ENCODE results near the gene ASPM. TPM values are rescaled to one million over a fixed set of nuclear protein-coding genes. Genes with fewer than 3 reads are reported as not detected.
A peak's percentile ranks its signal among the peaks of the same experiment; 100 is the strongest.

Gene ASPM
- total RNA-seq, 2 donors from 2014 or later: 0.62 to 0.91 TPM

- Mint-ChIP-seq H3K27ac (no peak overlapping the region), H3K4me3 (no peak overlapping the region), H3K27me3 (no peaks in the 10 kb centered on the region), H3K4me1 (peaks cover 8% of the 10 kb centered on the region), H3K36me3 (ENCODE audit: low read depth) (peaks cover 4% of the 10 kb centered on the region)
- H3K9me3 ChIP-seq (ENCODE audit: control insufficient read depth, low read length, poor library complexity, severe bottlenecking): no peaks in the 10 kb centered on the region
- DNase-seq (no peak), ATAC-seq (no peak)
Measured at GRCh38 chr1:197159461-197159860, 13.0 kb upstream of the ASPM start.

DNA sequence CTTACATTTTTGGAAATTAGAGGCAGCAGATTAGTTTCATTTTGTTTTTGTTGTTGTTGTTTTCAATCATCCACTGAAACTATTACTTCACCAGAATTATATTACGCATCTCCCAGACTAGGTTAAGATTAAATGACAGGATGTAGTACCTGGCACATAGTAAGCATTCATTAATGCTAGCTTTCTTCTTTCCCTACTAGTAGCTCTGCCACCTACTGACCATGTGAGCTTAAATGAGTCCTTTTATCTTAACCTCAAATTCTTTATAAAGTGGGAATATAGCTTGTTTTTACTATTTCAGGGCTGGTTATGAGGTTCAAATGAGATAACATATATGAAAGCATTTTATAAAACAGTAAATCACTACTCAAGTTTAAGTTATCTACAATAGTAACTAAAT is 10.2 kb upstream of the ASPM start:
- H3K9me3 ChIP-seq (ENCODE audit: control insufficient read depth, low read length, poor library complexity, severe bottlenecking): no peaks in the 10 kb centered on the region
- H3K27ac Mint-ChIP-seq: no peak overlapping the region
- no peak for DNase-seq
- peaks cover 2% of the 10 kb centered on the region for H3K36me3 Mint-ChIP-seq (ENCODE audit: low read depth)
- no peak overlapping the region for H3K4me3 Mint-ChIP-seq
- no peak for ATAC-seq
- no peaks in the 10 kb centered on the region for H3K27me3 Mint-ChIP-seq
- peaks cover 3% of the 10 kb centered on the region for H3K4me1 Mint-ChIP-seq

- ATAC-seq (no peak), DNase-seq (no peak)
- Mint-ChIP-seq H3K36me3 (ENCODE audit: low read depth) (no peaks in the 10 kb centered on the region), H3K4me3 (no peak overlapping the region), H3K27ac (no peak overlapping the region), H3K4me1 (peaks cover 3% of the 10 kb centered on the region), H3K27me3 (no peaks in the 10 kb centered on the region)
- no peaks in the 10 kb centered on the region for H3K9me3 ChIP-seq (ENCODE audit: control insufficient read depth, low read length, poor library complexity, severe bottlenecking)
Measured at GRCh38 chr1:197152662-197153061, 6.2 kb upstream of the ASPM start.

- no peak for ATAC-seq
- DNase-seq: no peak
- H3K4me1 Mint-ChIP-seq: peaks cover 7% of the 10 kb centered on the region
- no peaks in the 10 kb centered on the region for H3K9me3 ChIP-seq (ENCODE audit: control insufficient read depth, low read length, poor library complexity, severe bottlenecking)
- no peak overlapping the region for H3K4me3 Mint-ChIP-seq
- H3K27me3 Mint-ChIP-seq: no peaks in the 10 kb centered on the region
- no peak overlapping the region for H3K27ac Mint-ChIP-seq
- peaks cover 4% of the 10 kb centered on the region for H3K36me3 Mint-ChIP-seq (ENCODE audit: low read depth)
Measured at GRCh38 chr1:197151185-197151584, 4.7 kb upstream of the ASPM start.

DNA sequence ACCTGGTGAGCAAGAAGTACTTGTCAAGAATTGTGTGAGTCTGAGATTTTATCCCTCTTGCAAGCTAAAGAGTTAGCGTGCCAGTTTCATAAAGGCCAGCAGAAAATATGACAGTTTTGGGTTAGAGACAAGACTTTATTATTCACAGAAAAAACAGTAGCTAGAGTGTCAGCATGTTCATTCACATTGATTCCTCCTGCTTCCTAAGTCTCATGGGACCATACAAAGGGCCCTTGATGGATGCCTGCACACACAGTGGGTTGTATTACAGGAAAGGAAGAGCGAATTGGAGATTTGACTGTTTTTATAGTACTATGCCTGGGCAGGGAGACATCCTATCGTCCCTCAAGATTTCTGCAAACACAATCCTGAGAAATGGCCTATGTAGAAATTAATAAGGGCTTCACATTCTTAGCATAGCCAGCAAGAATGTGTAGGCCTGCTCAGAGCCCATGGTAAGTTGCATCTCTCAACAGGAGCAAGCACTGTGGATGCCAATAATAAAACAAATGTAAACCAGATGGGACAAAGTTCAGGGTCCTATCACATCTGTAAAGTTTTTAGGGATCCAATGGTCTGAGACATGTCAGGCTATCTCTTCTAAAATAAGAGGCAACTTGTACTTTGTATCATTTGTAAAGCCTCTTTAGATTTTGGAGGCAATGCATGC is 4.0 kb upstream of the ASPM start:
- peaks cover 4% of the 10 kb centered on the region for H3K36me3 Mint-ChIP-seq (ENCODE audit: low read depth)
- H3K4me3 Mint-ChIP-seq: no peak overlapping the region
- H3K27ac Mint-ChIP-seq: no peak overlapping the region
- ATAC-seq (no peak), DNase-seq (no peak)
- H3K4me1 Mint-ChIP-seq: peaks cover 7% of the 10 kb centered on the region
- no peaks in the 10 kb centered on the region for H3K27me3 Mint-ChIP-seq
- H3K9me3 ChIP-seq (ENCODE audit: control insufficient read depth, low read length, poor library complexity, severe bottlenecking): no peaks in the 10 kb centered on the region

DNA sequence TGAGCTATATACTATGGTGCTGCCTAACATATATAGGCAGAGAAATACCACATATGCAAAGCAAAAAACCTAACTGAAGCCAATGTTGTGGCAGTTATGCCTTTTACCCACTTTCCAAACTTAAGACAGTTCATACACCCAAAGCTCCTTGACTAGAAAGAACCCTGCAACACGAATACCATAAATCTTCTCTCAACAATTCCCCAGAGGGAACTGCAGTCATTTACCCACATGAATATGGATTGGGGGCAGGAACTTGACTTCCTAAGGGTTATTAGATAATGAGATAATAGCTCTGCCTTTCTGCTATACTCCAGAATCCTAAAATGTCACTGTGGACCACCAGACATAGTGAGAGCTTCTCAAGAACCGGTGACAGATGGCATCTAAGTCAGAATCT is 2.9 kb upstream of the ASPM start:
- H3K9me3 ChIP-seq (ENCODE audit: control insufficient read depth, low read length, poor library complexity, severe bottlenecking): no peaks in the 10 kb centered on the region
- Mint-ChIP-seq H3K36me3 (ENCODE audit: low read depth) (peaks cover 4% of the 10 kb centered on the region), H3K27ac (no peak overlapping the region), H3K4me3 (no peak overlapping the region), H3K4me1 (peaks cover 7% of the 10 kb centered on the region), H3K27me3 (no peaks in the 10 kb centered on the region)
- no peak for ATAC-seq
- DNase-seq: no peak

DNA sequence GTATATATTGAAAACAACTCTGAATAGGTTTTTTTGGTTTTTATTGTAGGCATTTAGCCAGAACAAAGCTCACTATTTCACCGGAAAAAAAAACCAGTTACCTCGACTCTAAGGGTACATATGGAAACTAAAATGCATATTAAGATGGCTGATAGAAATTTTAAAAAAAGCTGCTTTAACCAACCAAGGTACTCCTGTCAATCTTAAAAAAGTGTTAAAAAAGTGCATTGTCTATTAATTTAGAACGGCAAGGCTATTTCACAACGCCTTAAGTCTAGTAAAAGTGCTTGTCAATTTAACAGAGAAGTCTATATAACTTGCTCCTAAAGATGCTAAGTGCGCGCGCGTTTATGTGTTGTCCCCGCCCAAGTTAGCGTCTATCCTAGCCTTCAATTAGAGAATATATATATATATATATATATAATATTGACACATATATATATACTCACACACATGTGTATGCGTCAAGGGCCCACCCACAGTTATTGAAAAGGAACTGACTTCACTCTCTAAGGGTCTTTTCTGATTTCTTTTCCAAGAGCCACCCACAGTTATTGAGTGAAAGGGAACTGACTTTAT is 934 bp downstream of the ASPM start:
- H3K4me3 Mint-ChIP-seq: peak overlapping the region; percentile 99
- peaks cover 20% of the 10 kb centered on the region for H3K4me1 Mint-ChIP-seq
- H3K27ac Mint-ChIP-seq: no peak overlapping the region
- DNase-seq: no peak
- no peaks in the 10 kb centered on the region for H3K27me3 Mint-ChIP-seq
- ATAC-seq: no peak
- H3K9me3 ChIP-seq (ENCODE audit: control insufficient read depth, low read length, poor library complexity, severe bottlenecking): no peaks in the 10 kb centered on the region
- H3K36me3 Mint-ChIP-seq (ENCODE audit: low read depth): peaks cover 4% of the 10 kb centered on the region

DNA sequence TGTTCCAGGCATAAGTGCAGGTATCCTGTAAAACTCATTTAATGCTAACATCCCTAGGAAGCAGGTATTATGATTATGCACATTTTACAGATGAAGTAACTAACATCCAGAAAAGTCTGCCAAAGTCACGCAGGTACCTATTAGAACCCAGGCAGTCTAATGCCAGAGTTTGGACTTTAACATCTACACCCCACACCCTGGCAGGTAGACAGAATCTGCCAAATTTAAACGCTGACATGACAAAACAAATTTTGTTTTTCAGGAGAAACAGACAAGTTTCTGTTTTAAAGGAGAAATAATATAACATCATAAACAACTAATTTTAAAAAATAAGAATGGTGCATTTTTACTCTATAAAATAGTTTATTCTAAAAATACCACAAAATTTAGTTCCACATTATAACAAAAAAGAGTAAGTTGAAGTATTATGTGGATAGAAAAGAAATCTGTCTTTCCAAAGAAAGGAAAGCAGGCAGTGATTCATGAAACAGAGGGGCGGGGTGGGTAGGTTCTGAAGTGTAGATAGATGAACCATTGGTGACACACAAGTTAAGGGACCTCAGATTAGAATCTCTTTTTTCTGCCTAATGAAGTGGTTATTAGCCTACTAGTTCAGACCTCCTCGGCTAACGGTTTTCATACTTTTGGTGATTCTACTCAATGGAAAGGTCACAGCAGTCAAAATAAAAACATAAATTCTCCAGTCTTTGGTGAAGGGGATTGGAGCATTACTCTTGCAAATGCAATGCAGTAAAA is 1.7 kb downstream of the ASPM start:
- Mint-ChIP-seq H3K27ac (no peak overlapping the region), H3K4me1 (peaks cover 26% of the 10 kb centered on the region), H3K27me3 (no peaks in the 10 kb centered on the region), H3K4me3 (peak overlapping the region; percentile 99), H3K36me3 (ENCODE audit: low read depth) (peaks cover 4% of the 10 kb centered on the region)
- H3K9me3 ChIP-seq (ENCODE audit: control insufficient read depth, low read length, poor library complexity, severe bottlenecking): no peaks in the 10 kb centered on the region
- DNase-seq: no peak
- no peak for ATAC-seq

DNA sequence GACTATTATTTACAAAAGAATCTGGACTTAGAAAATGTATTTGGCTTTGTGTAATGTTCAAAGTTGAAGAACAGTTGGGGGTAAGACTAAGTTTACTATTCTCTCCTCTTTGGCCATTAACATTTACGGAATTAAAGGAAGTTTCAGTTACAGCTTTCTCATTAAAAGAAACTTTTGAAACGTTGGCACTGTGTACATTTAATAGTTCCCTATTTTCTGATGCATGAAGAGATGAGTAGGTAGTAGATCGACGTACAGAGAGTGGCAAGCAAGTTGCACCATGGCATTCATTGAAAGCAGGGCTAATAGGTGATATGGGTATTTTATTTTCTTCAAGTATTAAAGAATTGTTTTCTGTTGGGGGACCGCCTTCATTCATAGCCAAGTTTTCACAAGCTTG is 3.2 kb downstream of the ASPM start:
- H3K9me3 ChIP-seq (ENCODE audit: control insufficient read depth, low read length, poor library complexity, severe bottlenecking): no peaks in the 10 kb centered on the region
- peaks cover 4% of the 10 kb centered on the region for H3K36me3 Mint-ChIP-seq (ENCODE audit: low read depth)
- H3K4me1 Mint-ChIP-seq: peaks cover 29% of the 10 kb centered on the region
- ATAC-seq (no peak), DNase-seq (no peak)
- no peak overlapping the region for H3K27ac Mint-ChIP-seq
- H3K27me3 Mint-ChIP-seq: no peaks in the 10 kb centered on the region
- no peak overlapping the region for H3K4me3 Mint-ChIP-seq

DNA sequence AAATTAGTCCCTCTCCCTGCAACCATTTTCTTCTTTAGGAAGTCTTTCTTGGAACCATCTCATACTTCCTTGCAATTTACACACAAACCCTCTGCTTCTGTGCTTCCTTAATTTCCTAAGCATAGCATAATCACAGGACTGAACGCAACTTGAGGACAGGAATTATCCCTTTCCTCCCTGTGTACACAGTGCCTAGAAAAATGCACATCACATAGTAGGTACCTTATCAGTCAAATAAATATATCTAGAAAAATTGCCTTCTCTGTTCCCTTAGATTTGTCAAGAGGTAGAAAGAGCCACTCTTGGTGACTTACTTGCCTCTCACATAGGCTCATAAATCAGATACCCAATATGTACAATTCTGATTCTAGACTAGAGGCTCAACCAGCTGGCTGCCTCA is 4.9 kb downstream of the ASPM start:
- ATAC-seq (no peak), DNase-seq (no peak)
- Mint-ChIP-seq H3K4me3 (peak overlapping the region; percentile 28), H3K36me3 (ENCODE audit: low read depth) (peaks cover 3% of the 10 kb centered on the region), H3K27me3 (no peaks in the 10 kb centered on the region), H3K27ac (peak overlapping the region; percentile 21), H3K4me1 (peaks cover 25% of the 10 kb centered on the region)
- H3K9me3 ChIP-seq (ENCODE audit: control insufficient read depth, low read length, poor library complexity, severe bottlenecking): no peaks in the 10 kb centered on the region

GRCh38 chr1:197140121-197140520 is 6.3 kb downstream of the ASPM start:
- ATAC-seq (no peak), DNase-seq (no peak)
- Mint-ChIP-seq H3K4me3 (no peak overlapping the region), H3K27ac (peak overlapping the region; percentile 39), H3K4me1 (peaks cover 24% of the 10 kb centered on the region), H3K36me3 (ENCODE audit: low read depth) (no peaks in the 10 kb centered on the region), H3K27me3 (no peaks in the 10 kb centered on the region)
- no peaks in the 10 kb centered on the region for H3K9me3 ChIP-seq (ENCODE audit: control insufficient read depth, low read length, poor library complexity, severe bottlenecking)

- peak overlapping the region; percentile 61 for H3K4me3 Mint-ChIP-seq
- H3K36me3 Mint-ChIP-seq (ENCODE audit: low read depth): no peaks in the 10 kb centered on the region
- DNase-seq (no peak), ATAC-seq (no peak)
- peak overlapping the region; percentile 49 for H3K27ac Mint-ChIP-seq
- H3K4me1 Mint-ChIP-seq: peaks cover 24% of the 10 kb centered on the region
- no peaks in the 10 kb centered on the region for H3K27me3 Mint-ChIP-seq
- no peaks in the 10 kb centered on the region for H3K9me3 ChIP-seq (ENCODE audit: control insufficient read depth, low read length, poor library complexity, severe bottlenecking)
Measured at GRCh38 chr1:197139169-197139568, 7.3 kb downstream of the ASPM start.

DNA sequence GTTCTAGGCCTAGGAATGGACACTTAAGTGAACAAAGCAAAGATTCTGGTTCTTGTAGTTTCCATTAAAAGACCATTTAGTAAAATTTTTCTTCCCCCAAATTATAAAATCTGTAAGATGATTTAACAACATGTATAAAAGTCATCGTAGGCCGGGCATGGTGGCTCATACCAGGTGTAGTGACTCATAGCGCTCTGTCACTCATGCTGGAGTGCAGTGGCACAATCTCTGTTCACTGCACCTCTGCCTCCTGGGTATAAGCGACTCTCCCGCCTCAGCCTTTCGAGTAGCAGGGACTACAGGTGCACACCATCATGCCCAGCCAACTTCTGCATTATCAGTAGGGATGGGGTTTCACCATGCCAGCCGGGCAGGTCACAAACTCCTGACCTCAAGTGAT is 9.1 kb downstream of the ASPM start:
- Mint-ChIP-seq H3K27me3 (no peaks in the 10 kb centered on the region), H3K27ac (no peak overlapping the region), H3K36me3 (ENCODE audit: low read depth) (no peaks in the 10 kb centered on the region), H3K4me1 (peaks cover 20% of the 10 kb centered on the region), H3K4me3 (no peak overlapping the region)
- no peaks in the 10 kb centered on the region for H3K9me3 ChIP-seq (ENCODE audit: control insufficient read depth, low read length, poor library complexity, severe bottlenecking)
- ATAC-seq (no peak), DNase-seq (no peak)
